SHP77 (cell line): Measurements from ENCODE around the gene SMG5.
"Not testable (repeated sequence)": the region's sequence is repeated elsewhere in the genome, so short reads cannot be mapped to it uniquely, and the experiment has no call there.

ENCODE experiments used
- DNase-seq, 2 experiments: peaks; one replicate each; lab custom pipeline; 2025; lab: John Stamatoyannopoulos, UW

SMG5 gene

DNA sequence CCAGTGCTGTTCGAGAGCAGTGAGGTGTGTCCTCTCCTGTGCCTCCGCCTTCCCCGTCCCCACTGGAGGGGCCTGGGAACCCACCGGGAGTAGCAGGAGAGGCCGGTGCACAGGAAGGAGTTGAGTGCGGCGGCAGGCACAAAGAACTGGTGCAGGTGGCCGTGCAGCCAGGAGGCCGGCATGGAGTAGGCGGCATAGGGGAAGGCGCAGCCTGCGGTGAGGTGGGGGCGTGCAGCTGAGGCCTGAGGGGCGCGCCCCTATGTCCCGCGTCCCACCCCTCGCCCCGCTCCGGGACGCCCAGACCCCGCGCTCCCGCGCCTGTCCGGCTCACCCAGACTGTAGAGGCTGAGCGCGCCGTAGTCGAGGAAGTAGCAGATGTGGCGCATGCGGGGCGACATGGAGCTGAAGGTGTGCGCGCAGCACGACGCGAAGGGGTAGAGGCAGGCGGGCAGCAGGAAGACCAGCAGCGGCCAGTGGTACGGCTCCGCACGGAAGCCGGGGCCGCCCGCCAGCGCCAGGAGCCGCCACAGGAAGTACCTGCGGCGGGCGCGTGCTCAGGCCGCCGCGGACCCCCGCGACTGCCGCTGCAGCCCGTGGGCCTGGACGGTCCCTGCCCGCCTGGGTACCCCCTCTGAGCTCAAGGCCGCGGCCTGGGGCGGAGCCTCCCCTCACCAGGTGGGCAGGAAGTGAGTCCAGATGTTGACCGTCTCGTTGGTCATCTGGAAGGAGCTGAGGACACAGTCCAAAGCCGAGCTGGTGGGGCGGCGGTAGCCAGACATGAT lies 37.0 kb downstream of the SMG5 start:
- no peak for DNase-seq

DNA sequence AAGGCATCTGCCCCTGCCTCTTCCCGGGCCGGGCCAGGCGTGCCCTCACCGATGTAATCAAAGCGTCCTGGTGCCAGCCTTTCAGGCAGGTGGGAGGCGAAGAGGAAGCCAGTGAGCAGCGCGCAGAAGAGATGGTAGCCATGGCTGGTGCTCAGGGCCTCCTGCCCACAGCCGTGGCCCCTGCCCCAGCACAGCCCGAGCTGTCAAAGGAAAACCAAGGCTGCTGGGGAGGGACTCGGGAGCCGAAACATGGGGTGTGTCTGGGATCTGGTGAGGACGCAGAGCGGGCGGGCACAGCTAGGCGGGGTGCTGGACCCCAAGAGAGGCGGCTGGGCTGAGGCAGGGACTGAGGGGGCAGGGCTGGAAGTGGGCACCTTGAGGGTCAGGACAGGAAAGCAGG lies 37.9 kb downstream of the SMG5 start:
- no peak for DNase-seq

DNA sequence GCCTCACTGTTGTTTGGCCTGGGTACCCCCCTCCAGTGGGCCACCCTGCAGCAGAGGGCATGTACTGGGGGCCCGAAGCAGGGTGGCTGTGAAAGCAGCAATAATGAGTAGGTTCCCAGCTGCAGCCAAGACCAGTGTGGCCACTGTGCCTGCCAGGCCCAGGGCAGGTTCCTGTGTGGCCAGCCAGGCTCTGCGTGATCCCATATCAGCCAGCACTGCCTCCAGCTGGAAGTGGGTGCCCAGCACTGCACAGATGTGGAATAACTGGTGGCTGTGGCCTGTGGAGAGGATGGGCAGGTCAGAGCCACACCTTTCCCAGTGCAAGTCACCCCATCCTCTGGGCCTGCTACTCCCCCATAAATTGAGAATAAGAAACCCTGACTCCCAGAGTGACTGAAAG lies 38.5 kb downstream of the SMG5 start:
- DNase-seq, result no peak

- DNase-seq, result no peak
These were observed 39.9 kb downstream of the SMG5 start for GRCh38 chr1:156242738-156243137.

DNA sequence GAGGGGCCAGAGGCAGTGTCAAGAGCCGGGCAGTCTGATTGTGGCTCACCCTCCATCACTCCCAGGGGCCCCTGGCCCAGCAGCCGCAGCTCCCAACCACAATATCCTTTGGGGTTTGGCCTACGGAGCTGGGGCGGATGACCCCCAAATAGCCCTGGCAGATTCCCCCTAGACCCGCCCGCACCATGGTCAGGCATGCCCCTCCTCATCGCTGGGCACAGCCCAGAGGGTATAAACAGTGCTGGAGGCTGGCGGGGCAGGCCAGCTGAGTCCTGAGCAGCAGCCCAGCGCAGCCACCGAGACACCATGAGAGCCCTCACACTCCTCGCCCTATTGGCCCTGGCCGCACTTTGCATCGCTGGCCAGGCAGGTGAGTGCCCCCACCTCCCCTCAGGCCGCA lies 40.7 kb downstream of the SMG5 start, which contains the start of gene BGLAP:
TSS of gene BGLAP (plus strand) at position 259 of the 400 bp plus-strand sequence. CDS start at position 307, 48 bp downstream.
- DNase-seq, result no peak

GRCh38 chr1:156241311-156241811 lies 41.3 kb downstream of the SMG5 start:
- DNase-seq, result no peak

- no peak for DNase-seq
These were observed 44.4 kb downstream of the SMG5 start for GRCh38 chr1:156238248-156238647.

DNA sequence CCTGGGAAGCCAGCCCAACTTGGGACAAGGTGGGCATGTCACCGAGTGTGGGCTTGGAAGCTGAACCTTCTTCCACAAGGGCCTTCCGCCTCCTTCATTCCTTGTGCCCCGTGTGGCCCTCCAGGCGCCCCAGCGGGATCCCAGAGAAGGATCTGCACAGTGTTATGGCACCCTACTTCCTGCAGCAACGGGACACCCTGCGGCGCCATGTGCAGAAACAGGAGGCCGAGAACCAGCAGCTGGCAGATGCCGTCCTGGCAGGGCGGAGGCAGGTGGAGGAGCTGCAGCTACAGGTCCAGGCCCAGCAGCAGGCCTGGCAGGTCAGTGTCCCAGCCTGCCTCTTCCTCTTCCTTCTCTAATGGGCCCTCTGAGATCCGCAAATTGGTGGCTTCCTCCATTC lies 46.5 kb downstream of the SMG5 start:
- no peak for DNase-seq

GRCh38 chr1:156233426-156234127 lies 49.0 kb downstream of the SMG5 start:
- DNase-seq, result no peak

GRCh38 chr1:156232201-156232894 lies 50.3 kb downstream of the SMG5 start:
- DNase-seq, result peak; percentile 42 to 49

- DNase-seq, result no peak
These were observed 52.2 kb downstream of the SMG5 start for GRCh38 chr1:156230473-156230837.

DNA sequence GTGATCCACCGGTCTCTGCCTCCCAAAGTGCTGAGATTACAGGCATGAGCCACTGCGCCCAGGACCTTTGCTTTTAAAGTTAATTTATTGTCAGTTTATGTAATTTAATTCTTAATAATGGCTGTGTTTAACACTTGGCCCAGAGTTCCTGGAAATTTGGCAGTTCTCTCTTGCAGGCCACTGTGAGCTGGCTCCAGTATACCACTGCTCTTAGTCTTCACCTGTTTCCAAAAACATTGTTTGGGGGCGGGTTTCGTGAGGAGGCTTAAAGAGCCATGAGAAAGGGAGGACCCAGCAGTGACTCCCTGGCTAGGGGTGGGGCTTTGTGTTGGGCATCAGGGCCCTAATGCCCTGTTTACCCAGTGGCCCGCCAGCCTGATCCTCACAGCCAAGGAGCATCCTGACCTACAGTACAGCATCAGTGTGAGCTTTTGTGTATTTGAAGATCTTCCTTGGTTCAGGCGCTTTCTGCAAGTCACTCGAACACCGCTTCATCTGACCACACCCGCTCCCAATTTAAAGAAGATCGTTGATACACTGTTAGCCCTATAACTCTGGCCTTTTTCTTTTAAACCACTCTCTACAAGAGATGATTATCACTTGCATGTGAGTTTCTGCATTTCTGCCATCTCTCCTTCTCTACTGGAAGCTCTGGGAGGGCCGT lies 52.7 kb downstream of the SMG5 start:
- no peak for DNase-seq

- DNase-seq, result no peak
These were observed 54.1 kb downstream of the SMG5 start for GRCh38 chr1:156228501-156228900.

DNA sequence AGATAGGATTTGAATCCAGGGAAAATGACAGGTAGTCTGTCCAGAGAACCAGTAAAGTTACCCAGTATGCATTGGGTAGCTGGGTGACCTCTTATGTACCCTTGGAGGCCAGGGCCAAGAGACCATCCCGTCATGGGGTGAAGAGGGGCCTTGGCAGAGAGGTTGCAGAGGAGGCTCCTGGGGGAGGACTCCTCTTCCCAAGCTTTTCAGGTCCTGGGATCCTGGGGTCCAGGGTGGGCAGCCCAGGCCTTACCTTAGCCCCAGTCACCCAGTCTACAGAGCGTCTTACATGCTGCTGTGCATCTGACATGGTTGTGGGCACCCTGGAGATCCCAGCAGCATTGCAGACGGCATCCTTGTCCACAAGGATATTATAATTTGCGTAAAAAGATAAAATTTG lies 55.8 kb downstream of the SMG5 start:
- DNase-seq, result no peak

- DNase-seq, result no peak
These were observed 56.5 kb downstream of the SMG5 start for GRCh38 chr1:156226116-156226538.

GRCh38 chr1:156225677-156226014 lies 57.0 kb downstream of the SMG5 start:
- no peak for DNase-seq

DNA sequence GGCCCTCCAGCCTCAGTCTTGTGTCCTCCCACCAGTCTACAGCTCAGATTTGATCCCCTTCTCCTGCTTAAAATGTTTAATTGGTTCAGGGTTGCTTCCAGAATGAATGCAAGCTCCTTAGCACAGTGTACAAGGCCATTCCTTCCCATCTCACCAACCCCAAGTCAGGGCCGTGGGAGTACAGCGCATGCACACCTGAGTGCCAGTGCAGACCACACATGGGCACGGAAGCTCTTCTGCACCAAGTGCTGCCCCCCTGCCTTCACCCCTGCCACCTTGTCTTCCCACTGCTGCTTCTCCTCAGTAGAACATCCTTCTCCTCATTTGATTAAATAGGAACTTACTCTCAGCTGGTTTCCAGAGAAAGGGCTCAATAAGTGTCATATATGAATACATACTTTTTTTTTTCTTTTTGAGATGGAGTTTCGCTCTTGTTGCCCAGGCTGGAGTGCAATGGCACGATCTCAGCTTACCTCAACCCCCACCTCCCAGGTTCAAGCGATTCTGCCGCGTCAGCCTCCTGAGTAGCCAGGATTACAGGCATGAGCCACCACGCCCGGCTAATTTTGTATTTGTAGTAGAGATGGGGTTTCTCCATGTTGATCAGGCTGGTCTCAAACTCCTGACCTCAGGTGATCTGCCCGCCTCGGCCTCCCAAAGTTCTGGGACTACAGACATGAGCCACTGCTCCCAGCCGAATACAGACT lies 60.5 kb downstream of the SMG5 start:
- DNase-seq, result no peak

- no peak for DNase-seq
These were observed 62.4 kb downstream of the SMG5 start for GRCh38 chr1:156220226-156220625.

DNA sequence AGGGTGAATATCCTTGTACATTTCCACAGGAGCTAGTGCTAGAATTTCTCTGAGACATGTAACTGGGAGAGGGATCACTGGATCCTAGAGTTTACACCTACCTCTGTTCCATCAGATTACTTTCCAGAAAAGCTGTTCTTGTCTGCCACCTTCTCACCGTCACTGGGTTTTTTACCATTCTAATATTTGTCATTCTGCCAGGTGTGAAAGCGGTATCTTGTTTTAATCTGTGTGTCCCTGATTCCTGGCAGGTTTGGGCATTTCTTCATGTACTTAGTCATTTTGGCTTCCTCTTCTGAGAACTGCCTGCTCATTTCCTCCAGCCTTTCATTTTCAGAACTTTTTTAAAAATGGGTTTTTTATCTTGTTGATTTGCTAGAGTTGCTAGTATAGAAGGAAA lies 64.8 kb downstream of the SMG5 start:
- no peak for DNase-seq

GRCh38 chr1:156216361-156217086 lies 66.1 kb downstream of the SMG5 start:
- DNase-seq, result not testable (repeated sequence)
